GM23338 (cell line): ENCODE measurements around the gene GP1BB. TPM values are rescaled to one million over a fixed set of nuclear protein-coding genes. Genes with fewer than 3 reads are reported as not detected.

Source experiments
- ATAC-seq: fragments of 200-7000 bp; cut with Tn5 transposase; 3 replicates; pipeline ENCODE4 v1.9.1; 2020
- DNase-seq: peaks from one replicate; pipeline ENCODE4 v3.0.0-alpha.2; 2015; ENCODE audit warnings: low spot score
- H2AFZ ChIP-seq: fragments of 200-600 bp; sonication (generic); 2 replicates; pipeline ENCODE4 v1.8.0; 2016; ENCODE audit warnings: antibody characterized with exemption, mild to moderate bottlenecking, moderate library complexity
- H3F3A ChIP-seq: fragments of 200-600 bp; sonication (generic); replicated peaks from 2 replicates; pipeline ENCODE4 v1.8.0; 2017; ENCODE audit warnings: antibody characterized with exemption, mixed run types, low read depth
- H3K27ac ChIP-seq: fragments of 200-600 bp; sonication (generic); 2 replicates; pipeline ENCODE4 v1.6.1; 2016; ENCODE audit warnings: low read depth
- H3K27me3 ChIP-seq: fragments of 200-600 bp; sonication (generic); 2 replicates; pipeline ENCODE4 v1.8.0; 2016; ENCODE audit warnings: mild to moderate bottlenecking, mixed run types, moderate library complexity; ENCODE audit not compliant: insufficient read depth
- H3K36me3 ChIP-seq: fragments of 200-600 bp; sonication (generic); 2 replicates; pipeline ENCODE4 v1.8.0; 2016; ENCODE audit warnings: mild to moderate bottlenecking; ENCODE audit not compliant: insufficient read depth
- H3K4me1 ChIP-seq: fragments of 200-600 bp; sonication (generic); 2 replicates; pipeline ENCODE4 v1.8.0; 2016; ENCODE audit warnings: mild to moderate bottlenecking, moderate library complexity; ENCODE audit not compliant: insufficient read depth
- H3K4me2 ChIP-seq: fragments of 200-600 bp; sonication (generic); 2 replicates; pipeline ENCODE4 v1.7.1; 2017; ENCODE audit warnings: mixed run types
- H3K4me3 ChIP-seq: fragments of 200-600 bp; sonication (generic); 2 replicates; pipeline ENCODE4 v1.6.1; 2016; ENCODE audit warnings: mixed run types
- H3K79me2 ChIP-seq: fragments of 200-600 bp; sonication (generic); replicated peaks from 2 replicates; pipeline ENCODE4 v1.8.0; 2017; ENCODE audit warnings: mild to moderate bottlenecking; ENCODE audit not compliant: insufficient read depth
- H3K9me2 ChIP-seq: fragments of 200-600 bp; sonication (generic); 2 replicates; pipeline ENCODE4 v1.8.0; 2017; ENCODE audit not compliant: insufficient read depth
- H4K20me1 ChIP-seq: fragments of 200-600 bp; sonication (generic); replicated peaks from 2 replicates; pipeline ENCODE4 v1.8.0; 2017; ENCODE audit warnings: mild to moderate bottlenecking; ENCODE audit not compliant: insufficient read depth
- H3K27ac Mint-ChIP-seq: 2 replicates; pipeline ENCODE4 v1.8.0; 2020; ENCODE audit warnings: inconsistent platforms, mild to moderate bottlenecking, moderate library complexity, mixed read lengths
- H3K27me3 Mint-ChIP-seq: 3 replicates; pipeline ENCODE4 v1.8.0; 2022; ENCODE audit warnings: low read depth, mild to moderate bottlenecking, moderate library complexity, mixed read lengths, inconsistent platforms; ENCODE audit not compliant: insufficient read depth, poor library complexity
- H3K36me3 Mint-ChIP-seq: 3 replicates; pipeline ENCODE4 v1.8.0; 2021; ENCODE audit warnings: low read depth, mild to moderate bottlenecking, inconsistent platforms, moderate library complexity, mixed read lengths
- H3K4me1 Mint-ChIP-seq: 3 replicates; pipeline ENCODE4 v1.8.0; 2020; ENCODE audit warnings: mild to moderate bottlenecking, inconsistent platforms, mixed read lengths
- H3K4me3 Mint-ChIP-seq: 3 replicates; pipeline ENCODE4 v1.8.0; 2021; ENCODE audit warnings: moderate library complexity, mild to moderate bottlenecking, inconsistent platforms, mixed read lengths
- H3K9me3 Mint-ChIP-seq: 3 replicates; pipeline ENCODE4 v1.8.0; 2020; ENCODE audit warnings: moderate library complexity, mild to moderate bottlenecking, inconsistent platforms, mixed read lengths
- CREB1 ChIP-seq: fragments of 250-450 bp; sonication (Bioruptor Pico); IDR thresholded peaks from 2 replicates; pipeline ENCODE4 v1.5.0; 2020; ENCODE audit warnings: low read depth, mild to moderate bottlenecking, moderate library complexity
- EZH2 ChIP-seq: fragments of 200-600 bp; sonication (generic); IDR thresholded peaks from one replicate; pipeline ENCODE4 v1.8.0; 2017; ENCODE audit warnings: antibody characterized with exemption, mild to moderate bottlenecking, low read depth; ENCODE audit not compliant: unreplicated experiment
- EZH2phosphoT487 ChIP-seq: fragments of 200-600 bp; sonication (generic); IDR thresholded peaks from one replicate; pipeline ENCODE4 v1.8.1; 2018; ENCODE audit warnings: antibody characterized with exemption; ENCODE audit not compliant: unreplicated experiment
- JUNB ChIP-seq: IDR thresholded peaks from one replicate; pipeline ENCODE4 v1.6.1; 2016; ENCODE audit warnings: antibody characterized with exemption; ENCODE audit not compliant: unreplicated experiment
- NANOG ChIP-seq: IDR thresholded peaks from 2 replicates; pipeline ENCODE4 v1.6.1; 2016; ENCODE audit warnings: antibody characterized with exemption, borderline replicate concordance
- REST ChIP-seq: IDR thresholded peaks from one replicate; pipeline ENCODE4 v1.6.1; 2018; ENCODE audit warnings: antibody characterized with exemption; ENCODE audit not compliant: unreplicated experiment
- STAT1 ChIP-seq: IDR thresholded peaks from one replicate; pipeline ENCODE4 v1.6.1; 2016; ENCODE audit warnings: antibody characterized with exemption; ENCODE audit not compliant: unreplicated experiment
- ZNF114 ChIP-seq: fragments of 250-450 bp; sonication (Bioruptor Pico); IDR thresholded peaks from 2 replicates; pipeline ENCODE4 v1.5.0; 2020; ENCODE audit warnings: mild to moderate bottlenecking, moderate library complexity
- ZNF331 ChIP-seq: fragments of 250-450 bp; sonication (Bioruptor Pico); IDR thresholded peaks from 2 replicates; pipeline ENCODE4 v1.5.0; 2020; ENCODE audit warnings: low read depth, mild to moderate bottlenecking, moderate library complexity
- polyA plus RNA-seq: library from polyadenylated mRNA; unstranded; fragments of >200 nt; fragmentation: Nextera tagmentation; extraction: Ambion mirVana; gene quantifications from 2 replicates; pipeline ENCODE4 v1.2.1, GENCODE V29; 2016
- total RNA-seq: library from RNA; depleted of rRNA; stranded (reverse); fragments of >200 nt; shearing (Covaris generic); gene quantifications from 2 replicates; pipeline ENCODE4 v1.2.3, GENCODE V29; 2014
- TF ChIP-seq, protein P1 (sequence below), 2 experiments: fragments of 200-600 bp in 1 of 2; sonication (generic) in 1 of 2; conservative IDR thresholded peaks; 2 replicates each; pipeline versions ENCODE4 v1.5.1 to v1.6.1; 2016 to 2017; ENCODE audit warnings: antibody characterized with exemption in 2 of 2, low read depth in 2 of 2, mild to moderate bottlenecking in 2 of 2, moderate library complexity in 1 of 2
- TF ChIP-seq, protein P2 (sequence below): IDR thresholded peaks from 2 replicates; pipeline ENCODE4 v1.6.1; 2016; ENCODE audit warnings: antibody characterized with exemption
- TF ChIP-seq, protein P3 (sequence below): fragments of 250-450 bp; sonication (Bioruptor Pico); IDR thresholded peaks from 2 replicates; pipeline ENCODE4 v1.5.0; 2020; ENCODE audit warnings: mild to moderate bottlenecking, moderate library complexity

Gene GP1BB
- total and polyA plus RNA-seq, 2 experiments from 2014 or later = 0.53 to 1.3 TPM

- TF ChIP-seq REST = no peak
- no peak for TF ChIP-seq EZH2phosphoT487
Measured at GRCh38 chr22:19728836-19729235, 5.5 kb downstream of the GP1BB start (continued).

- peaks cover 71% of the 10 kb centered on the region for H3K27me3 Mint-ChIP-seq
- Histone ChIP-seq H3K27ac (no peak overlapping the region), H3K9me2 (no peaks in the 10 kb centered on the region), H3K36me3 (no peaks in the 10 kb centered on the region), H3K4me1 (no peaks in the 10 kb centered on the region; the same call in 1 of the 2 replicates), H3K4me3 (no peak overlapping the region), H3K4me2 (no peak overlapping the region), H3K79me2 (no peaks in the 10 kb centered on the region), H4K20me1 (no peaks in the 10 kb centered on the region; the same call in 1 of the 2 replicates), H2AFZ (no peak overlapping the region), H3K27me3 (peaks cover 29% of the 10 kb centered on the region), H3F3A (no peaks in the 10 kb centered on the region)
- H3K27ac Mint-ChIP-seq = no peak overlapping the region
- DNase-seq (no peak), ATAC-seq (no peak)
- H3K36me3 Mint-ChIP-seq = peaks cover 2% of the 10 kb centered on the region; the same call in 1 of the 3 replicates
- no peak overlapping the region for H3K4me3 Mint-ChIP-seq
- TF ChIP-seq, protein P1, sequence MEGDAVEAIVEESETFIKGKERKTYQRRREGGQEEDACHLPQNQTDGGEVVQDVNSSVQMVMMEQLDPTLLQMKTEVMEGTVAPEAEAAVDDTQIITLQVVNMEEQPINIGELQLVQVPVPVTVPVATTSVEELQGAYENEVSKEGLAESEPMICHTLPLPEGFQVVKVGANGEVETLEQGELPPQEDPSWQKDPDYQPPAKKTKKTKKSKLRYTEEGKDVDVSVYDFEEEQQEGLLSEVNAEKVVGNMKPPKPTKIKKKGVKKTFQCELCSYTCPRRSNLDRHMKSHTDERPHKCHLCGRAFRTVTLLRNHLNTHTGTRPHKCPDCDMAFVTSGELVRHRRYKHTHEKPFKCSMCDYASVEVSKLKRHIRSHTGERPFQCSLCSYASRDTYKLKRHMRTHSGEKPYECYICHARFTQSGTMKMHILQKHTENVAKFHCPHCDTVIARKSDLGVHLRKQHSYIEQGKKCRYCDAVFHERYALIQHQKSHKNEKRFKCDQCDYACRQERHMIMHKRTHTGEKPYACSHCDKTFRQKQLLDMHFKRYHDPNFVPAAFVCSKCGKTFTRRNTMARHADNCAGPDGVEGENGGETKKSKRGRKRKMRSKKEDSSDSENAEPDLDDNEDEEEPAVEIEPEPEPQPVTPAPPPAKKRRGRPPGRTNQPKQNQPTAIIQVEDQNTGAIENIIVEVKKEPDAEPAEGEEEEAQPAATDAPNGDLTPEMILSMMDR (conservative IDR thresholded peaks at IDR 0.05; ENCODE audit: low read depth in 2 of 2) = no peak
- no peak for TF ChIP-seq ZNF331 (CRISPR knock-in tag)
- TF ChIP-seq STAT1 = no peak
- TF ChIP-seq EZH2phosphoT487 = no peak
- TF ChIP-seq, protein P2, sequence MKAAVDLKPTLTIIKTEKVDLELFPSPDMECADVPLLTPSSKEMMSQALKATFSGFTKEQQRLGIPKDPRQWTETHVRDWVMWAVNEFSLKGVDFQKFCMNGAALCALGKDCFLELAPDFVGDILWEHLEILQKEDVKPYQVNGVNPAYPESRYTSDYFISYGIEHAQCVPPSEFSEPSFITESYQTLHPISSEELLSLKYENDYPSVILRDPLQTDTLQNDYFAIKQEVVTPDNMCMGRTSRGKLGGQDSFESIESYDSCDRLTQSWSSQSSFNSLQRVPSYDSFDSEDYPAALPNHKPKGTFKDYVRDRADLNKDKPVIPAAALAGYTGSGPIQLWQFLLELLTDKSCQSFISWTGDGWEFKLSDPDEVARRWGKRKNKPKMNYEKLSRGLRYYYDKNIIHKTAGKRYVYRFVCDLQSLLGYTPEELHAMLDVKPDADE = no peak
- no peak for TF ChIP-seq CREB1 (CRISPR knock-in tag)
- TF ChIP-seq JUNB = no peak
- no peak for TF ChIP-seq NANOG
- no peak for TF ChIP-seq EZH2
- no peak for TF ChIP-seq ZNF114 (CRISPR knock-in tag)
- TF ChIP-seq, protein P3, sequence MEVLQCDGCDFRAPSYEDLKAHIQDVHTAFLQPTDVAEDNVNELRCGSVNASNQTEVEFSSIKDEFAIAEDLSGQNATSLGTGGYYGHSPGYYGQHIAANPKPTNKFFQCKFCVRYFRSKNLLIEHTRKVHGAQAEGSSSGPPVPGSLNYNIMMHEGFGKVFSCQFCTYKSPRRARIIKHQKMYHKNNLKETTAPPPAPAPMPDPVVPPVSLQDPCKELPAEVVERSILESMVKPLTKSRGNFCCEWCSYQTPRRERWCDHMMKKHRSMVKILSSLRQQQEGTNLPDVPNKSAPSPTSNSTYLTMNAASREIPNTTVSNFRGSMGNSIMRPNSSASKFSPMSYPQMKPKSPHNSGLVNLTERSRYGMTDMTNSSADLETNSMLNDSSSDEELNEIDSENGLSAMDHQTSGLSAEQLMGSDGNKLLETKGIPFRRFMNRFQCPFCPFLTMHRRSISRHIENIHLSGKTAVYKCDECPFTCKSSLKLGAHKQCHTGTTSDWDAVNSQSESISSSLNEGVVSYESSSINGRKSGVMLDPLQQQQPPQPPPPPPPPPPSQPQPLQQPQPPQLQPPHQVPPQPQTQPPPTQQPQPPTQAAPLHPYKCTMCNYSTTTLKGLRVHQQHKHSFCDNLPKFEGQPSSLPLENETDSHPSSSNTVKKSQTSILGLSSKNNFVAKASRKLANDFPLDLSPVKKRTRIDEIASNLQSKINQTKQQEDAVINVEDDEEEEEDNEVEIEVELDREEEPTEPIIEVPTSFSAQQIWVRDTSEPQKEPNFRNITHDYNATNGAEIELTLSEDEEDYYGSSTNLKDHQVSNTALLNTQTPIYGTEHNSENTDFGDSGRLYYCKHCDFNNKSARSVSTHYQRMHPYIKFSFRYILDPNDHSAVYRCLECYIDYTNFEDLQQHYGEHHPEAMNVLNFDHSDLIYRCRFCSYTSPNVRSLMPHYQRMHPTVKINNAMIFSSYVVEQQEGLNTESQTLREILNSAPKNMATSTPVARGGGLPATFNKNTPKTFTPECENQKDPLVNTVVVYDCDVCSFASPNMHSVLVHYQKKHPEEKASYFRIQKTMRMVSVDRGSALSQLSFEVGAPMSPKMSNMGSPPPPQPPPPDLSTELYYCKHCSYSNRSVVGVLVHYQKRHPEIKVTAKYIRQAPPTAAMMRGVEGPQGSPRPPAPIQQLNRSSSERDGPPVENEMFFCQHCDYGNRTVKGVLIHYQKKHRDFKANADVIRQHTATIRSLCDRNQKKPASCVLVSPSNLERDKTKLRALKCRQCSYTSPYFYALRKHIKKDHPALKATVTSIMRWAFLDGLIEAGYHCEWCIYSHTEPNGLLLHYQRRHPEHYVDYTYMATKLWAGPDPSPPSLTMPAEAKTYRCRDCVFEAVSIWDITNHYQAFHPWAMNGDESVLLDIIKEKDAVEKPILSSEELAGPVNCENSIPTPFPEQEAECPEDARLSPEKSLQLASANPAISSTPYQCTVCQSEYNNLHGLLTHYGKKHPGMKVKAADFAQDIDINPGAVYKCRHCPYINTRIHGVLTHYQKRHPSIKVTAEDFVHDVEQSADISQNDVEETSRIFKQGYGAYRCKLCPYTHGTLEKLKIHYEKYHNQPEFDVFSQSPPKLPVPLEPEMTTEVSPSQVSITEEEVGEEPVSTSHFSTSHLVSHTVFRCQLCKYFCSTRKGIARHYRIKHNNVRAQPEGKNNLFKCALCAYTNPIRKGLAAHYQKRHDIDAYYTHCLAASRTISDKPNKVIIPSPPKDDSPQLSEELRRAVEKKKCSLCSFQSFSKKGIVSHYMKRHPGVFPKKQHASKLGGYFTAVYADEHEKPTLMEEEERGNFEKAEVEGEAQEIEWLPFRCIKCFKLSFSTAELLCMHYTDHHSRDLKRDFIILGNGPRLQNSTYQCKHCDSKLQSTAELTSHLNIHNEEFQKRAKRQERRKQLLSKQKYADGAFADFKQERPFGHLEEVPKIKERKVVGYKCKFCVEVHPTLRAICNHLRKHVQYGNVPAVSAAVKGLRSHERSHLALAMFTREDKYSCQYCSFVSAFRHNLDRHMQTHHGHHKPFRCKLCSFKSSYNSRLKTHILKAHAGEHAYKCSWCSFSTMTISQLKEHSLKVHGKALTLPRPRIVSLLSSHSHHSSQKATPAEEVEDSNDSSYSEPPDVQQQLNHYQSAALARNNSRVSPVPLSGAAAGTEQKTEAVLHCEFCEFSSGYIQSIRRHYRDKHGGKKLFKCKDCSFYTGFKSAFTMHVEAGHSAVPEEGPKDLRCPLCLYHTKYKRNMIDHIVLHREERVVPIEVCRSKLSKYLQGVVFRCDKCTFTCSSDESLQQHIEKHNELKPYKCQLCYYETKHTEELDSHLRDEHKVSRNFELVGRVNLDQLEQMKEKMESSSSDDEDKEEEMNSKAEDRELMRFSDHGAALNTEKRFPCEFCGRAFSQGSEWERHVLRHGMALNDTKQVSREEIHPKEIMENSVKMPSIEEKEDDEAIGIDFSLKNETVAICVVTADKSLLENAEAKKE (CRISPR knock-in tag) = no peak
- peaks cover 12% of the 10 kb centered on the region for H3K9me3 Mint-ChIP-seq
- peaks cover 13% of the 10 kb centered on the region; the same call in 2 of the 3 replicates for H3K4me1 Mint-ChIP-seq
Measured at GRCh38 chr22:19729507-19729906, 6.2 kb downstream of the GP1BB start.
